ENCODE data around the gene NLRP9.

The NLRP9 gene

DNA sequence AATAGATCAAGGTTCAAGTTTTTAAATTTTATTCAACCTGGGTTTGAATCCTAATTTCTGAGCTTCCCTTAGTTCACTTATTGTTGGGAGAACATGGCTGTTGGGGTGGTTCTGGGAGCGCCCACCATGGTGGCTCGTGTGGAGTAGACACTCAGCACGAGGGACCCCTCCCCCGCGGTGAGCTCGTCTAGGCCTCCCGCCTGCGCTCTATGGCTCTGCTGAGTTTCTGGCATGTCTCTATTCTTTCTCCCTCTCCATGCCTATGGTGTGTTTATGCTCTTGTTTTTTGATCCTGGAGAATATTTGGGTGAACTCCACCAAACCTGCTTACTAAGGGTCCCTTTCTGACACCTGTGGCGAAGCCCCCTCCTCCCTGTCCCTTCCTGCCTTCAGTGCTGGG lies 64.7 kb downstream of the NLRP9 start:
- DNase-seq (ENCODE audit: low read depth), result no peak

DNA sequence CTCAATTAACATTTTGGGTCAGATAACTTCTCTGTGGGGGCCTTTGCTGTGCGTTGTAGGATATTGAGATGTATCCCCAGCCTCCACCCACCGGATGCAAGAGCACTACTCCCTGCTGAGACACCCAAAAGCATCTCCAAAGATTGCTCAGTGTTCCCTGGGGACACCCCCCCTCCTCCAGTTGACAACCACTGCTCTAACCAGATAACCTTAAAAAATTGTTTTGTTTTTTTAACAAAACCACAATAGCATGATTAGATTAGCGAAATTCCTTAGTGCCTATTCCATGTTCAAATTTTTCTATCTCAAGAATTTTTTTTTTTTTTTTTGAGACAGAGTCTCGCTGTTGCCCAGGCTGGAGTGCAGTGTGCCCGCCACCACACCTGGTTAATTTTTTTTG lies 65.8 kb downstream of the NLRP9 start:
- no peak for DNase-seq (ENCODE audit: low read depth)

DNA sequence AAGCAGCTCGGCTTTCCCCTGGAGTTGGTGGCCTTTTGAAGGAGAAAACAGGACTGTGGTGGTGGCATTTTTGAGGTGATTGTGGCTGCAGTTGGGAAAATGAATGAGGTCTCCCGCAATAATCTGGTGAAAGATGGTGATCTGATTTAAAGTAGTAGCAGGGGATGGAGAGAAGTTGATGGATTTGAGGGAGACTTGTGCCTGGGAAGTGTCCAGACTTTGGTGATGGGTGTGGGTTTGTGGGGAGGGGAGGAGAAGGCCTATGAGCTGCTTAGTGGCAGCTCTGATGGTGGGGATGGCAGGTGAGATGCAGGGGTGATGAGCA lies 67.2 kb downstream of the NLRP9 start:
- DNase-seq (ENCODE audit: low read depth), result no peak

DNA sequence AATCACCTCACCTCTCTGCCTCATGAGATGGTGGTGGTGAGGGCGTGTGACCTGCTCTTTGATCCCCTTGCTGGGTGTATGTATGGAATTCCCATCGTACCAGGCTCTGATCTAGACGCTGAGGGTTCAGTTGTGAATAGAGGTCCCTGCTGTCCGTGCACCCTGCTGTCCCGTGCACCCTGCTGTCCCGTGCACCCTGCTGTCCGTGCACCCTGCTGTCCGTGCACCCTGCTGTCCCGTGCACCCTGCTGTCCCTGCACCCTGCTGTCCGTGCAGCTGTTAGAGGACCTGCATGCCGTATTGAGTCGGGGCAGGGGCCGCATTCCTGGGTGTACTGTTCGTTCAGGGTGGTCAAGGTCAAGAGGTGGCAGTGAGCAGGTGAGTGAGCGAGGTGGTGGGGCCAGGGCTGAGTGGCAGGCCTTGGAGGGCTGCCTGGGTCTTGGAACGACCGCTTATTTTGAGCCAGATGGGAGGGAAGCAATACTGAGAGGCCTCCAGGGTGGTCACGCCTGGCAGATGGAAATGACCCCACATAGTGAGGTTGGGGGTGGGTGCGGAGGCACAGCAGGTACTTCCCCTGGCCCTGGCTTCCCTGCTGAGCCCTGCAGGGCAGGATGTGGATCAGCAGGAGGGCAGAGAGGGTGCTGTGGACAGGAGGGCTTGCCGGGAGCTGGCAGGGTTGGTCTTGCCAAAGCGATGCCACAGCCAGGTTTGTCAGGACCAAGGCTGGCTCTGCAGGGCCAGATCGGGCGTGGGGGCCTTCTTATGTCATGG lies 67.7 kb downstream of the NLRP9 start:
- DNase-seq (ENCODE audit: low read depth), result no peak

DNA sequence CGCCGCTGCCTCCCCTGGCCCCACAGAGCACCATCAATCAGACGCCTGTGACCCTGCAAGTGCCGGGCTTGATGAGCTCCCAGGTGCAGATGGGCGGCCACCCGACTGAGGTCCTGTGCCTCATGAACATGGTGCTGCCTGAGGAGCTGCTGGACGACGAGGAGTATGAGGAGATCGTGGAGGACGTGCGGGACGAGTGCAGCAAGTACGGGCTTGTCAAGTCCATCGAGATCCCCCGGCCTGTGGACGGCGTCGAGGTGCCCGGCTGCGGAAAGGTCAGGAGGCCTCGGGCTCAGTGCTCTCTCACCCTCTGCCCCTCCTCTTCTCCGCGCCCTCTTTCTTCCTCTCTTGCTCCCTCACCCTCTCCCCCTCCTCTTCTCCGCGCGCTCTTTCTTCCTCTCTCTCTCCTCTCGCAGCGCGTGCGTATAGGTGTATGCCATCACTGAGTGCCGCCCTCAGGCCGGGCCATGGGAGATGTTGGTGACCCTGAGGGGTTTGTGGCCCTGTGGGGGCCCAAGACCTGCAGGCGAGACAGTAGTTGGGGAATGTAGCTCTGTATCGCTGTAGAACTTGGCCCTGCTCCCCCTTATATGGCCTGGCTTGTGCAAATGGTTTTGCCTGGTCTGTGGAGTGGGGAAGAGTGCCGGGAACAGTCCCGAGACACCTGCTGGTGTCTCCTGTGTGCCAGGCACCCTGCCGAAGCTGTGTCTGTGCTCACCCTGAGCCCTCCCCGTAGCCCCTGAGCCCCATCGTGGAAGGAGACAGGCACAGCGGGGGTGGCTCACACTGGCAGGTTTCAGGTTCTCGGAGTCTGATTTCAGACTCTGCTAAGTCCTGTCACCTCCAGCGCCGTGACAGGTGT lies 68.6 kb downstream of the NLRP9 start:
- no peak for DNase-seq (ENCODE audit: low read depth)

DNA sequence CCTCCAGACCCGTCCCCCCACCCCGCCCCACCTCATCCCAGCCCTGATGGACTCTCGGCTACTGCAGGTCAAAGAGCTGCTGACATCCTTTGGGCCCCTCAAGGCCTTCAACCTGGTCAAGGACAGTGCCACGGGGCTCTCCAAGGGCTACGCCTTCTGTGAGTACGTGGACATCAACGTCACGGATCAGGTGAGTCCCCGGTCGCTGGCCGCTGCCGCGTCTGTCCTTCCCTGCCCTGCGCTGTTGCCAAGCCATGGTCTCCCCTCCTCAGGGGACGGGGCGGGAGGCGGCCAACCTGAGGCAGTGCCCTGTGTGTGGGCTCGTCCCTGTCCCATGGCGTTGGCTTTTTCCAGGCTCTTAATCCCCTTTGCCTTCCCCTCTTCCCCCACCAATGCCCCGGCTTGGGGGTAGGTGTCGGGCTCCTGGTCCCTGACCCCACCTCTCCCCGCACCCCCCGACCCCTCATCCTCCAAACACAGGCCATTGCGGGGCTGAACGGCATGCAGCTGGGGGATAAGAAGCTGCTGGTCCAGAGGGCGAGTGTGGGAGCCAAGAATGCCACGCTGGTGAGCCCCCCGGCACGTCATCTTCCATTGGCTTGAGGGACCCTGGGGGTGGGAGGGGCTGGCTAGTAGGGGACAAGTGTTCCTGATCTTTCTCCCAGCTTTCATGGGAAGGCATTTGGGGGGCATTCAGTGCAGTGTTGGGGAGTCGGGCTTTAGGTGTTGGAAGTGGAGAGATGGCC lies 69.4 kb downstream of the NLRP9 start:
- no peak for DNase-seq (ENCODE audit: low read depth)

DNA sequence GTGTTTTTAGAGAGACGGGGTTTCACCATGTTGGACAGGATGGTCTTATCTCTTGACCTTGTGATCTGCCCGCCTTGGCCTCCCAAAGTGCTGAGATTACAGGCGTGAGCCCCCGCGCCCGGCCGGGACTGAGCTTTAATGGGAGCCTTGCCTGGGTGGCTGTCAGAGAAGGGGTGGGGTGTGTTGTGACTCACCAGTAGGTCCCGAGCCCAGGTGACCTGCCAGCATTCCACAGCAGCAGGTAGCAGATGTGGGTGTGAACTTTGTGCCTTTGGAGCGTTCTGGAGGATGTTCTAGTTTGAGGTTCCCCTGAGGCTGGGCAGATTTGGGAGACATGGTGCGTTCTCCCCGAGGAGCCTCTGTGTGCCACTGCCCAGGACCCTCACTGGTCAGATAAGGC lies 70.2 kb downstream of the NLRP9 start:
- DNase-seq (ENCODE audit: low read depth), result no peak

DNA sequence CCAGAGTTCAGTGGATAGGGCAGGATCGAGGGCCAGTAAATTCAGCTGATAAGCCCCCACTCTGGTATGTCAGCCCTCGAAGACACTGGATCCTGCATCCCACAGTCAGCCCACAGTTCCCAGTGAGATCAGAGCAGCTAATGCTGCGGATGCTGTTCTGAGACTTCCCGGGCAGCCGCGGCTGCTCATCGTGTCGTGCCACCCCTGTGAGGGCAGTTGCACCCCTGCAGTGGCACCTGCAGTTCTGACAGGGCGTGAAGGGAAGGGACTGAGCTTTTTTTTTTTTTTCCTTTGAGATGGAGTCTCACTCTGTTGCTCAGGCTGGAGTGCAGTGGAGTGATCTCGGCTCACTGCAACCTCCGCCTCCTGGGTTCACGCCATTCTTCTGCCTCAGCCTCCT lies 70.7 kb downstream of the NLRP9 start:
- DNase-seq (ENCODE audit: low read depth), result no peak

DNA sequence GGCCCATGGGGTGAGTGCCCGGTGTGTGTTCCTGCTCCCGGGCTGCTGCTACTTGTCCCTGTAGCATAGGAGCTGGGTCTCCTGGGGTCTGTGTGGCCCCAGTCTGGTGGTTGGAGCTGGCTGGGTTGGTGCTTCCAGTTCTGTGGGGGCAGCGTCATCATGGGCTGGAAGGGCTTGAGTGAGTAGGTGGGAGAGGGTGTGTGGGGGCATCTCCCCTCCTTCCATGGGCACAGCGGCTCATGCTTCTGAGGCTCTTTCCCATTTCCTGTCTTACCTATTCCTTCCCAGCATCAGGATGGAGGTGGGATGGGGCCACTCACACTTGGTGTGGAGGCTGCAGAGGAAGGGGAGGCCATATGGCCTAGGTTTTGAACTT lies 71.2 kb downstream of the NLRP9 start:
- no peak for DNase-seq (ENCODE audit: low read depth)

DNA sequence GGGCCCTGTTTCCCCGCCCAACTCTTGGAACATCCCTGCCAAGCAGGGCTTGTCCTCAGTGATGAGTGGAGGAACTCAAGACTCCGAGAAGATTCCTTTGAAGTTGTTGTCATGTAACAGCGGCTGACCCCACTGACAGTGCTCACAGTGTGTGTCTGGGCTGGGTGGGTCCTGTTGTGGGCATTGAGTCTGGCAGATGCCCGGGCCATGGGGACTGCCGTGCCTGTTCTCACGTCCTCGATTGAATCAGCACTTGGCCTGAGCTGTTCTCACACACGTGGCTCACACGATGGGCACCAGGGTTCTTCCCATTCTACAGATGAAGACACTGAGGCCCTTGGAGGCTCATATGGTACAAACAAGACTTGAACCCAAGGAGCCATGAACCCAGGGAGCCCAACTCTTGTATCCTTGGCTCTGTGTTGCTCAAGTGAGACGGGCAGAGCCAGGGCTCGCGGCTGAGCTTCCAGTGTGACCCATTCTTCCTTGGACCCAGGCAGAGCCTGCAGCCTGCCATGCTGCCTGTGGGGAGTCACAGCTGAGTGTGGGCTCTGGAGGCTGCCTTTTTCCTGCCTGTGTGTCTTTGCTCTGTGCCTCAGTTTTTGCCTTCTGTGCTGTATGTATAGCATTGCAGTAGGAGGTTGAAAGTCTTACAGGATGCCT lies 71.7 kb downstream of the NLRP9 start:
- DNase-seq (ENCODE audit: low read depth), result no peak

DNA sequence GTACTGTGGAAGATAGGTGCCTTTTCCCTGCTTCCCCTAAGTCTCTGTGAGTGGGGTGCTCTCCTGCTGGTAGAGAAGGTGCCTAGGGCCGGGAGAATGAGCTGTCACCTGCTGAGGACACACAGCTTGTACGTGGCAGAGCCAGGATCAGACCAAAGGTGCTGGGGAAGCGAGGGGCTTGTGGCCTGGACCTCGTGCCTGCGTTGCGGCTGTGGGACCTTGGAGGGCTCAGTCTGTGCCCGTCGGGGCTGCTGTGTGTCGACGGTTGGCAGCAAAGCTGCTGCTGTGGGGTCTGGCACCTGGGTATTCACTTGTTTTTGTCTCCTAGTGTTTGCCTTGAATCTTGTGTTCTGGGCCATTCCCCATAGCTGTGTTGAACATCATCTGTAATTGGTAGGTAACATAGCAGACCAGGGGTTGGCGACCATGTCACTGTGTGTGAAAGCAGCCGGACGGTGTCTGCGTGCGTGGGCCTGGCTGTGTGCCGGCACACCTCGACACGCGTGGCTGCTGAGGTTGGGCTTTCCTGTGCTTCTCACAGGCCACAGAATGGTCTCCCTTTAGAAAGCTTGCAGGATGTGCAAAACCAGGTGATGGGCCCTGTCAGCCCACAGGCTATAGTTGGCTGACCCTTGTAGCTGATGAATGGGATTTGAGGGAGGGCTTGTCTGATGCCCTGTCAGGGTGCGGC lies 74.2 kb downstream of the NLRP9 start:
- DNase-seq (ENCODE audit: low read depth), result no peak

DNA sequence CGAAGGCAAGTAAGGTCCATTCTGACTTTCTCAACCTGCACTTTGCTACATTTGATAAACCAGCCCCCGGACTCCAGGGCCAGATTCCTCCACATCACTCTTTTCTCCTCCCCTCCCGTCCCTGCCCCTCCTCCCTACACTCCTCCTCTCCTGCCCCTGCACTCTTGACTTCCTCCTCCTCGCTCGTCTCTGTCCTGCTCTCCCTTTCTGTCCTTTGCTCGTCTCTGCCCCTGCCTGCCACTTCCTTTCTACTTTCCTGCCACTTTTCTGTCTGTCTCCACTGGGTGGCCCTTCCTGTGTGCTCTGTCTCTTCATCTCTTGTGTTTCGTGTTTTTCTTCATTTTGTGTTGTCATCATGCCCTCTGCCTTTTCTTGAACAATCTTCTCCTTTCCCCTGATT lies 76.4 kb downstream of the NLRP9 start:
- DNase-seq (ENCODE audit: low read depth), result no peak

DNA sequence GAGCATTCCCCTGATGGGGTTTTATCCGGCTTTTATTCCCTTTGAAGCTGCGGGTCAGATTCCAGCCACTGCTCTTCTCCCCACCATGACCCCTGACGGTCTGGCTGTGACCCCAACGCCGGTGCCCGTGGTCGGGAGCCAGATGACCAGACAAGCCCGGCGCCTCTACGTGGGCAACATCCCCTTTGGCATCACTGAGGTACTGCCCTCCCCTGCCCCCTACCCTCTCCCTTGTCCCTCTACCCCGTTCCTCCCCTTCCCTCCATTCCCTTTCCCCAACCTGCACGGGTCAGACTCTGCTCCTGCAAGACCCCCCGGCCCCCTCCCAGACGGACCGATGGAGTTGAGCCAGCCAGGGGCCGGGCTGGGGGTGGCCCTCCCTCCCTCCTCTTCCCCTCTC lies 77.2 kb downstream of the NLRP9 start:
- no peak for DNase-seq (ENCODE audit: low read depth)

DNA sequence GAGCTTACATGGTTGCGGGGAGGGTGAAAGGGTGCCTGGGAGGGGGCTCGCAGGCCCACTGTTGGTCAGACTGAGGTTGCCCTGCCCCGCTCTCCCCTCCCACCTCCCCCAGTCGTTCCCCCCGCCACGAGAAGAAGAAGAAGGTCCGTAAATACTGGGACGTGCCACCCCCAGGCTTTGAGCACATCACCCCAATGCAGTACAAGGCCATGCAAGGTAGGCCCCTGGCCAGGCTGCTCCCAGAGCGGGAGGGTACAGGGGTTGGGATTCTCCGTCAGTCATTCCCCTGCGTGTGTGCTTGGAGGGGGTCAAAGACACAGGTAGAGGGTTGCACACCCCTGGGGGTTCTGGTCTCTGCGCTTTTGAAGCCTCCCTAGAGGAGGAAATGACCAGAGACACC lies 77.8 kb downstream of the NLRP9 start:
- DNase-seq (ENCODE audit: low read depth), result no peak

DNA sequence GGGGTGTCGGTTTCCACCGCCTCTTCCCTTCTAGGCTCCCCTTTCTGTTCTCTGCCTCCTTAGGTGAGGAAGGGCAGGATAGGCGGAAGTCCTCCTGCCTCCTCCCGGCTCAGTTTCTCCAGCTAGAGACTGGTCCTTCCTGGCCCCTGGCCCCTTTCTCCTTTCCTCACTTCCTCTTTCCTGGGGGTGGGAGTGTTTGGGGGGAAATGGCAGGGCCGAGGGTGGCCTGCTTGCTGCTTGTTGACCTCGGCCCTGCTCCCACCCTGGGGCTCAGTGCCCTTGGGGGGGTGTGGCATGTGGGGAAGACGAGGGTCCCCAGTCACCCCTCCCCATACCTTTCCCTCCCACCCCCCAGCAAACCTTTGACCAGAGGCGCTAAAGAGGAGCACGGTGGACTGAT lies 78.4 kb downstream of the NLRP9 start:
- DNase-seq (ENCODE audit: low read depth), result no peak

DNA sequence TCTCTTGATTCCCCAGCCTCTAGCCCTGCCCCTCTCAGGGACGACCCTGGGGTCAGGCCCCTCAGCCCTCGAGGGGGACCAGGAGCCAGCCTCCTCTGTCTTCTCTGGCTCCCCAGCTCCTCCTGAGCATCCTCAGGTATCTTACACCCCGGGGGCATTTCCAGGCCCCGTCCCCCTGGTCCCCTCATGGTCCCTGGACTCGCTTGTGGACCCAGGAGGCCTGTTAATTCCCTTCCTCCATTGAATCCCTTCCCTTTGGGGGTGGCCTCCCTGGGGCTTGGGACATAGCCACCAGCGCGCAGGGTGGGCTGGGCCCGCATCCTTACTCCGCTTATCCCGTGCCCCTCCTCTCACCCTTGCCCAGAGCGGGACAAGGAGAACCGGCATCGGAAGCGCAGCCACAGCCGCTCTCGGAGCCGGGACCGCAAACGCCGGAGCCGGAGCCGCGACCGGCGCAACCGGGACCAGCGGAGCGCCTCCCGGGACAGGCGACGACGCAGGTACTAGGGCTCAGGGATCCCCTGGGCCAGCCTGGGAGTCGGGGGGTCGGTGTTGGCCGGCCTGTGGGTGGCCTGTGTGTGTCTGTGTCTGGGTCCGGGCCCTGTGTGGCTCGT lies 79.2 kb downstream of the NLRP9 start:
- no peak for DNase-seq (ENCODE audit: low read depth)
